OCI-LY7 (cell line): ENCODE data around the gene FAM83B. TPM values are rescaled to one million over a fixed set of nuclear protein-coding genes. Genes with fewer than 3 reads are reported as not detected.

Experiments
- BruUV-seq: library from RNA; stranded (reverse); fragments of 400-500 nt; replicated peaks from 2 replicates; lab custom pipeline; 2021; lab: Mats Ljungman, UMichigan
- CTCF ChIA-PET: fragments of 300-600 bp; sonication (Branson Sonifier 250); formaldehyde crosslinking; loops from one replicate; lab custom pipeline; 2022; ENCODE audit warnings: antibody characterized with exemption; ENCODE audit not compliant: unreplicated experiment; lab: Charles Lee
- POLR2A ChIA-PET: fragments of 300-600 bp; sonication (Branson Sonifier 250); formaldehyde crosslinking; loops from one replicate; lab custom pipeline; 2022; ENCODE audit warnings: antibody characterized with exemption; lab: Charles Lee
- DNase-seq: peaks from one replicate; pipeline ENCODE4 v3.0.0-alpha.2; 2015; ENCODE audit warnings: low spot score
- H2AFZ ChIP-seq: fragments of 200-600 bp; sonication (generic), shearing (Covaris generic); 2 replicates; pipeline ENCODE4 v1.6.1; 2014; ENCODE audit warnings: mild to moderate bottlenecking, antibody characterized with exemption, low read length, moderate library complexity
- H3K27ac ChIP-seq: fragments of 200-600 bp; sonication (generic); 2 replicates; pipeline ENCODE4 v1.5.1; 2014; ENCODE audit warnings: mixed run types, low read depth, mild to moderate bottlenecking, moderate library complexity, low read length, inconsistent platforms; ENCODE audit not compliant: poor library complexity, severe bottlenecking
- H3K36me3 ChIP-seq: fragments of 200-600 bp; sonication (generic); 2 replicates; pipeline ENCODE4 v1.6.1; 2014; ENCODE audit warnings: mild to moderate bottlenecking, antibody characterized with exemption, low read length, moderate library complexity, mixed read lengths; ENCODE audit not compliant: insufficient read depth
- H3K4me1 ChIP-seq: fragments of 200-600 bp; sonication (generic); 2 replicates; pipeline ENCODE4 v1.5.1; 2014; ENCODE audit warnings: mild to moderate bottlenecking, low read length; ENCODE audit not compliant: insufficient read depth, poor library complexity, severe bottlenecking
- H3K4me2 ChIP-seq: fragments of 200-600 bp; sonication (generic); 2 replicates; pipeline ENCODE4 v1.6.1; 2014; ENCODE audit warnings: mild to moderate bottlenecking, low read length
- H3K4me3 ChIP-seq: fragments of 200-600 bp; sonication (generic); 2 replicates; pipeline ENCODE4 v1.5.1; 2014; ENCODE audit warnings: mild to moderate bottlenecking, low read depth, low read length; ENCODE audit not compliant: poor library complexity, severe bottlenecking
- H3K79me2 ChIP-seq: fragments of 200-600 bp; sonication (generic); 2 replicates; pipeline ENCODE4 v1.6.1; 2016; ENCODE audit warnings: low read depth, mild to moderate bottlenecking, low read length, moderate library complexity, mixed read lengths; ENCODE audit not compliant: insufficient read depth
- H3K9me2 ChIP-seq: fragments of 200-600 bp; sonication (generic); 2 replicates; pipeline ENCODE4 v1.6.1; 2016; ENCODE audit warnings: mild to moderate bottlenecking, low read length, mixed read lengths; ENCODE audit not compliant: insufficient read depth
- H3K9me3 ChIP-seq: fragments of 200-600 bp; sonication (generic); 2 replicates; pipeline ENCODE4 v1.6.1; 2014; ENCODE audit warnings: mild to moderate bottlenecking, mixed run types, low read length, mixed read lengths
- H4K20me1 ChIP-seq: fragments of 200-600 bp; sonication (generic); 2 replicates; pipeline ENCODE4 v1.6.1; 2014; ENCODE audit warnings: mild to moderate bottlenecking, antibody characterized with exemption, low read length, moderate library complexity, mixed read lengths; ENCODE audit not compliant: insufficient read depth
- CTCF ChIP-seq: fragments of 200-600 bp; sonication (generic); conservative IDR thresholded peaks from 2 replicates; pipeline ENCODE4 v1.5.1; 2014; ENCODE audit warnings: mild to moderate bottlenecking, antibody characterized with exemption, low read length, moderate library complexity, mixed read lengths
- EZH2phosphoT487 ChIP-seq: fragments of 200-600 bp; sonication (generic); IDR thresholded peaks from 2 replicates; pipeline ENCODE4 v1.6.1; 2018; ENCODE audit warnings: low read depth, borderline replicate concordance, mild to moderate bottlenecking, mixed run types, antibody characterized with exemption, low read length, moderate library complexity, mixed read lengths
- intact Hi-C: fragments of 100-400 bp; cut with micrococcal nuclease; formaldehyde crosslinking; loops from one replicate; pipeline ENCODE4 v1.10.0; 2022; ENCODE audit not compliant: unreplicated experiment
- total RNA-seq, 2 experiments: library from RNA; depleted of rRNA in 1 of 2; stranded (reverse); fragments of >200 nt in 1 of 2; shearing (Covaris generic) in 1 of 2; gene quantifications; 2 replicates each; pipeline ENCODE4 v1.2.3, GENCODE V29; 2014 to 2022

FAM83B gene
- total RNA-seq, 2 experiments from 2014 or later, result not detected

GRCh38 chr6:54805077-54805476 is 41.5 kb upstream of the FAM83B start:
- DNase-seq, result no peak
- Histone ChIP-seq H4K20me1 (no peaks in the 10 kb centered on the region), H3K4me2 (no peak overlapping the region), H3K9me3 (no peaks in the 10 kb centered on the region), H3K4me3 (no peak overlapping the region), H3K27ac (no peak overlapping the region), H2AFZ (no peak overlapping the region), H3K79me2 (no peaks in the 10 kb centered on the region), H3K36me3 (no peaks in the 10 kb centered on the region), H3K9me2 (no peaks in the 10 kb centered on the region), H3K4me1 (no peaks in the 10 kb centered on the region)
- CTCF ChIA-PET, result no interaction called here
- BruUV-seq, result no TSS peak
- intact Hi-C loops, result no loop called here
- TF ChIP-seq CTCF (no peak), EZH2phosphoT487 (no peak)
- POLR2A ChIA-PET, result interaction anchor here (0.6 kb wide), 1 partner anchor 103 kb away, joined by 4 read pairs; no protein-coding TSS in a partner anchor

GRCh38 chr6:54810147-54810546 is 36.4 kb upstream of the FAM83B start:
- no peaks in the 10 kb centered on the region for H3K9me3 ChIP-seq
- no peaks in the 10 kb centered on the region for H3K36me3 ChIP-seq
- no peak overlapping the region for H3K27ac ChIP-seq
- TF ChIP-seq CTCF (no peak), EZH2phosphoT487 (no peak)
- ChIA-PET POLR2A (interaction anchor here (0.7 kb wide), 1 partner anchor 1083 kb away, joined by 3 read pairs; no protein-coding TSS in a partner anchor), CTCF (no interaction called here)
- no TSS peak for BruUV-seq
- H2AFZ ChIP-seq, result no peak overlapping the region
- H4K20me1 ChIP-seq, result no peaks in the 10 kb centered on the region
- intact Hi-C loops, result no loop called here
- no peak overlapping the region for H3K4me2 ChIP-seq
- DNase-seq, result no peak
- no peaks in the 10 kb centered on the region for H3K79me2 ChIP-seq
- no peaks in the 10 kb centered on the region for H3K9me2 ChIP-seq
- no peak overlapping the region for H3K4me3 ChIP-seq
- H3K4me1 ChIP-seq, result no peaks in the 10 kb centered on the region

- Histone ChIP-seq H3K4me1 (no peaks in the 10 kb centered on the region), H2AFZ (no peak overlapping the region), H3K4me2 (no peak overlapping the region), H3K36me3 (no peaks in the 10 kb centered on the region), H3K4me3 (no peak overlapping the region), H4K20me1 (no peaks in the 10 kb centered on the region), H3K9me2 (no peaks in the 10 kb centered on the region), H3K27ac (no peak overlapping the region), H3K79me2 (no peaks in the 10 kb centered on the region), H3K9me3 (no peaks in the 10 kb centered on the region)
- ChIA-PET CTCF (no interaction called here), POLR2A (no interaction called here)
- no peak for DNase-seq
- no TSS peak for BruUV-seq
- TF ChIP-seq CTCF, result no peak
- TF ChIP-seq EZH2phosphoT487, result no peak
- intact Hi-C loops, result no loop called here
These were observed 32.7 kb upstream of the FAM83B start for GRCh38 chr6:54813892-54814291.
